Myocyte (in vitro differentiated cells): Measurements from ENCODE around the gene MYCN. TPM values are rescaled to one million over a fixed set of nuclear protein-coding genes. Genes with fewer than 3 reads are reported as not detected.
A peak's percentile ranks its signal among the peaks of the same experiment; 100 is the strongest.
"Not testable (repeated sequence)": the region's sequence is repeated elsewhere in the genome, so short reads cannot be mapped to it uniquely, and the experiment has no call there.

ENCODE experiments used
- DNase-seq: peaks from one replicate; pipeline ENCODE4 v3.0.0-alpha.2; 2012; ENCODE audit warnings: low read depth
- polyA plus RNA-seq: library from polyadenylated mRNA; unstranded; fragments of >200 nt; gene quantifications from one replicate; pipeline ENCODE4 v1.2.1, GENCODE V29; 2012; ENCODE audit warnings: missing spikeins
- total RNA-seq: library from RNA; depleted of rRNA; stranded (reverse); fragments of >200 nt; gene quantifications from 2 replicates; pipeline ENCODE4 v1.2.3, GENCODE V29; 2014

Gene MYCN
- total RNA-seq: not detected in 2 replicates
- polyA plus RNA-seq: not detected

- peak; percentile 58 for DNase-seq
Observed at GRCh38 chr2:15939854-15940660, at the start of gene MYCN. TSS of gene MYCN (plus strand) at chr2:15940550. CDS start at chr2:15942065, 1,515 bp downstream.

DNA sequence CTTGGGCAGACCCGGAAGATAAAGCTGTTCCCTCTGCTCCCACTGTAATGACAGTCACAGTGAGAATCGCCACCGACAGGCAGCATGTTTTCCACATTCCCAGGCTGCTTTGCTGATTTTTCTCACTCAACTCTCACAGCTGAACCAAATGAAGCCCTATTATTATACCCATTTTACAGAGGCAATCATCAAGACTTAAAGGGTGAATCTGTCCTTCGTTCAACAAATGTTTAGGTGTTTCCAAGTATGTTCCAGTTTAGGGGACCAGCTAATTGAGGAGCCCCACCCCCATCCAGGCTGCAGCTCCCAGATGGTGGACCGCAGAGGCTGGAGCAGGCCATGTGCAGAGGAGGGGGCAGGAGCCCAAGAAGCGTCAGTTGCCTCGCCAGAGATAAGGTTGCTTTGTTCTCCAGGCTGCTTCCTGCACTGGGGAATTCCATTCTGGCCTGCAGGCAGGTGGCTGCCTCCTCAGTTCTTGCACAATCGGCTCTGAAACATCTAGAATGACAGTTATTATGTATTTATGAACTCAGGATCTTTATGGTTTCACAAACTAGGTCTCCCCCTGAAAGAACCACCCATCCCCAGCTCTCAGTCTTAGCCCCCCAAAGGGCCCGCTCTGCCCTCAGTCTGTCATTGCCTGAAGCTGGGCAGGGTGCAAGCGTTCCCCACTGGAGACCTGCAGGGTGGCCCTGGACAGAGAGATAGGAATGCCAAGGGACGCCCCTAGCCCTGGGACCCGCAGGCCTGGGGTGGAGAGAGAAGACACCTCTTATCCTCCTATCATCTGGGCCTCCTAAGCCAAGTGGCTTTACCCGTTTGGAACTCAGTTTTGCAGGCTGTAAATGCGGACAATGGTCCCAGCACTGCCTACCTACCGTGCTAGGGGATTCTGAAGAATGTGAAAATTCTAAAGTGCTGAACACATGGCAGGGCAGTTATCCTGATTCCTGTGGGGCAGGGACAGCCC is 49.1 kb upstream of the MYCN start:
- no peak for DNase-seq

DNA sequence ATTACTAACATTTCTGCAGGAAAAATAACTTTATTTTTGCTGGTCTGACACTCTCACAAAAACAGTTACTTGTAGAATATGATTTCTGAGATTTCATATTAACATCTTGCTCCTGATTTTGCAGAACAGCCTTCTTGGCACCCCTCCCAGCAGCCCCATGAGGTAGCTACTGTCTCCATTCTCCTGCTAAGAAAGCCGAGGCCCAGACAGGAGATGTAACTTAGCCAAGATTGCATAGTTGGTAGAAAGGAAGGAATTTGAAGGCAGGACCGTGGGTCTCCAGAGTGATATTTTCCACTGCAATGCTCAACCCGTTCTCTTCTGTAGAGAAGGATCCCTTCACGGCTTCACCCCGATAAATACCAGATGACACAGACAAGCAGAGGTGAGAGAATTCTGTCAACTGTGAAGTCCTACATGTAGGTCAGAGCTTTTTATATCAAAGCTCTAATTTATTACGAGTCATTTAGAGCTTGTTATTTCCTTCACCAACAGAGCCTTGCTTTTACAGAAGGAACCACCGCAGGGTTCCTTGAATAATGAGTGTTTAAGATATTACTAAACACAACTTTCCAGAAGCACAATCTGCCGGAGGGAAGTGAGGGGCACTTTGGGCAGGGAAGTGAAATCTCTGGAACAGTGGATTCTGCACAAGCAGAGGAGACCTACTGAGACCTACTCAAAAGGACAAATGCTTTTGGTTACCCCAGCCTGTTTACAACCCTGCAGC is 48.0 kb upstream of the MYCN start:
- no peak for DNase-seq

- no peak for DNase-seq
Observed at GRCh38 chr2:15893085-15893484, 47.3 kb upstream of the MYCN start.

GRCh38 chr2:15893689-15894480 is 46.5 kb upstream of the MYCN start:
- DNase-seq: no peak

DNA sequence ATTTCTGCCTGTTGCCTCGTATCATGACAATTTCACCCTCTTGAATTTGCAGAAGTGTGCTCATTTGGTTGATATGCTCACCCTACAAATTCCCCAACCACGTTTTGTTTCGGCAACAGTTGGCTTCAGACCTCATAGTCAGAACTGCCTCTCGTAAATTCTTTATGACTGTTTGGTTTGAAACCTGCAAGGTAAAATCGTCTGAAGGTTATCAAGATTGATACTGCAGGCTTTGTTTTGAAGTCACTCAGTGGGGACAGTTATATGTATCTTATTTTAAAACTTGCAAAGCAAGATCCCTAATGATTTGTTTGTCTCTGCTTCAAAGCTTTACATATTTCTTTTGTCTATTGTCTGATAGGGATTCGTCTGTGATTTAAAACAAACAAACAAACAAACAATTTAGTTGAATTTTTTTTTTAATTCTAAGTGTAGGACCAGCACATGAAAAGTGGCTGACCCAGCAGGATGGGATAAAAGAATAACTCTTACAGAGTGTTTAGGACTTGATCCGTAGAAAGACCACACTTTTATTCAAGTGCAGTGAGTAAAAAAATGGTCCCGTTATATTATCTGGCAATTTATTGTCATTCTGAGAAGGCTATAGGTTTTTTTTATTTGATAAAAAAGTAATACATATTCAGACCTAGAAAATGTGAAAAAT is 45.7 kb upstream of the MYCN start:
- DNase-seq: no peak

- no peak for DNase-seq
Observed at GRCh38 chr2:15895615-15896469, 44.5 kb upstream of the MYCN start.

DNA sequence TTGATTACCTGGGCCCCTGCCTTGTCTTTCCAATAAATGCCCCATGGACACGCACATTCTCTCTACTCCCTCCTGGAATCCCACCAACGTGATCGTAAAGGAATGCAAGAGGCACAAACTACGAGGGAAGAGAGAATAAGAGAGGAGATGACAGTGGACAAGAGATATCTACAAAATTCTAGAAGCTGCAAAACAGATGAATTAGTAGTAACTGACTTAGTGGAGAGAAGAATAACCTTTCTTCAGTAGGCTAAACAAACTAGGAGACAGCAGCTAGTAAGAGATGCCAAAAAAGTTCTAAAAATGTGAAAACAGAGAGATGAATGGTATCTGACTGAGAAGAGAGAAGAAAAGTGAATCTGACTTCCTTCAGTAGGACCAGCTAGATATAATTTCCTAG is 43.5 kb upstream of the MYCN start:
- no peak for DNase-seq

- no peak for DNase-seq
Observed at GRCh38 chr2:15897431-15898098, 42.8 kb upstream of the MYCN start.

DNA sequence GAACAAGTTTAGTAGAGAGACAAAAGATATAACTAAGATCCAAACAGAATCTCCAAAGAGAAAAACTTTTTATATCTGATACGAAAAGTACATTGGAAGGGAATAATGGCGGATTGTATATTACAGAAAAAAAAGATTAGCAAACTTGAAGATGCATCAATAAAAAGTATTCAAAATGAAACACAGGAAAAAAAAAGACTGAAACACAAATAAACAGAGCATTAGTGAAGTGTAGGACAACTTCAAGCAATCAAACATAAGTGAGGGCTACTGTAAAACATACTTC is 41.1 kb upstream of the MYCN start:
- no peak for DNase-seq

DNA sequence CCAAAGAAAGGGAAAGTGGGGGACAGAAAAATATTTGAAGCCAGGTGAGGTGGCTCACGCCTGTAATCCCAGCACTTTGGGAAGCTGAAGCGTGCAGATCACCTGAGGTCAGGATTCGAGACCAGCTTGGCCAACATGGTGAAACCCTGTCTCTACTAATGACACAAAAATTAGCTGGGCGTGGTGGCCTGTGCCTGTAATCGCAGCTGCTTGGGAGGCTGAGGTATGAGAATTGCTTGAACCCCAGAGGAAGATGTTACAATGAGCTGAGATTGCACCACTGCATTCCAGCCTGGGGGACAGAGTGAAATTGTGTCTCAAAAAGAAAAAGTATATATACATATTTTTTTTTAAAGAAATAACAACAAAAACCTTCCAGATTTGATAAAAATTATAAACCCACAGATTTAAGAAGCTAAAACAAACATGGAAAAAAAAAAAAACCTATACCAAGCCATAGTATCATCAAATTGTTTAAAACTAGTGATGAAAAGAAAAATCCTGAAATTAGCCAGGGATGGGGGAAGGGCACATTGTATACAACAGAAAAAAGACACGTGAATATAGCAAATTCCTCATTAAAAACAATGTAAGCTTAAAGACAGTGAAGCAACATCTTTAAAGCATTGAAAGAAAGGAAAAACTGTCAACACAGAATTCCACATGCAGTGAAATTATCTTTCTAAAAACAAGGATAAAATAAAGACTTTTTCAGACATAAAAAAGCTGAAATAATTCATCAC is 40.4 kb upstream of the MYCN start:
- no peak for DNase-seq

DNA sequence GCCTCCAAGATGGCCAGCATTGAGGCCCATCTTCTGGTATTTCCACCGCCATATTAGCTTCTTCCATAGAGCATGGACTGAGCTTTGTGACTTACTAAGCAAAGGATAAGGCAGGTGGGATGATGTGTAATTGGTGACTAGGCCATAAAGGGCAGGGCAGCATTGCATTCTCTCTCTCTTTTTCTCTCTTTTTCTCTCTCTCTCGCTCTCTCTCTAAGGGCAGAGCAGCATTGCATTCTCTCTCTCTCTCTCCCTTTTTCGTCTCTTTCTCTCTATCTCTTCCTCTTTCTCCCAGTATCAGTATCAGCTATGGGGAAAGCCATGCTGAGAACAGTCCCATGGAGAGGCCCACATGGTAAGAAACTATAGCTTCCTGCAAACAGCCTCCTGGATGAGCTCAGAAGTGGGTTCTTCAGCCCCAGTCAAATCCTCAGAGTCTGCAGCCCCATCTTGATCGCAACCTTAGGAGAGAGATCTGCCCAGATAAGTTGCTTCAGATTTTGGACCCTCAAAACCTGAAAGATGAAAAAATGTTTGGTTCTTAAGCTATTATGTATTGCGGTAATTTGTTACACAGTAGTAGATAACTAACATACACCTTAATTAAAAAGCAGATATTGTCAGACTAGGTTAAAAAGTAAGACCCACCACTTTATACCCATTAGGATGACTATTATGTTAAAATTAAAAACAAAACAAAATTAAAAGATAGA is 39.1 kb upstream of the MYCN start:
- no peak for DNase-seq

GRCh38 chr2:15901808-15902130 is 38.6 kb upstream of the MYCN start:
- DNase-seq: no peak

GRCh38 chr2:15903910-15904309 is 36.4 kb upstream of the MYCN start:
- DNase-seq: not testable (repeated sequence)

DNA sequence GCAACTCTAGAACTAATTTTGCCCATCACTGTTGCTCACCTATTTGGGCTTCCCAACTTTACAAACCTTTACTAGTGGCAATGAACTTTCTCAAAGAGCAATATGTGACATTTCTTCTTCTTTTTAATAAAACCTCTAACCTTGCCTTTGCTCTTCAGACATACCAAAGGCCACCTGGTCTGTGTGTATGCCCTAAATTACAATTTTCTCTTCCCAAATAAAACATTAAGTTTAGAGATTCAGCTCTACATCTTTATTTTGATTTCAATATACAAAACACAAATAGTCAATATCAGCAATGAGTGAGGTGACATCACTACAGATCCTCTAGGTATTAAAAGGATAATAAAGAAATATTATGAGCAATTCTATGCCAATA is 35.1 kb upstream of the MYCN start:
- DNase-seq: no peak

DNA sequence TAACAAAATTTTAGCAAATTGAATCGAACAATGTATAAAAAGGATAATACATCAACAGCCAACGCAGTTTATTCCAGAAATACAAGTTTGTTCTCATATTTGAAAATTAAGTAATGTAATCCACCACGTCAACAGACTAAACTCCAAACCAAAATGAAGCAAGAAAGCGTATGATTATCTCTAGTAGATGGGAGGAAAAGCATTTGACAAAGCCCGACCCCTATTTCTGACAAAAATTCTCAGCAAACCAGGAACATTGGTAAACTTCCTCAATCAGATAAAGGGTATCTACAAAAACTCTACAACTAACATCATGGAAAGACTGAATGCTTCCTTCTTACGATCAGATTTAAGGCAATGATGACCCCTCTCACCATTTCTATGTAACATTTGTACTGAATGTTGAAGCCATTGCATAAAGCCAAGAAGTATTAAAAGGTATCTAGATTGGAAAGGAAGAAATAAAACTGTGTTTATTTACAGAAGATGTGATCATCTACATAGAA is 34.3 kb upstream of the MYCN start:
- DNase-seq: no peak

DNA sequence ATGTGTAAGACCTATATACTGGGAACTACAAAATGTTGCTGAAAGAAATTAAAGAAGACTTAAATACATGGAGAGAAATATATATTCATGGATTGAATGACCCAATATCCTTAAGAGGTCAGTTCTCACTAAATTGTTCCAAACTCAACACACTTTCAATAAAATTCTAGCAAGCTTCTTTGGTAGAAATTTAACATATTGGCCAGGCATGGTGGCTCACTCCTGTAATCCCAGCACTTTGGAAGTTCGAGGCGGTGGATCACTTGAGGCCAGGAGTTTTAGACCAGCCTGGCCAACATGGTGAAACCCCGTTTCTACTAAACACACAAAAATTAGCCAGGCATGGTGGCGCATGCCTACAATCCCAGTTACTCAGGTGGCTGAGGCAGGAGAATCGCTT is 33.6 kb upstream of the MYCN start:
- DNase-seq: no peak
